ENCODE measurements around the gene ANGEL2. TPM values are rescaled to one million over a fixed set of nuclear protein-coding genes. Genes with fewer than 3 reads are reported as not detected.
"Not testable (repeated sequence)": the region's sequence is repeated elsewhere in the genome, so short reads cannot be mapped to it uniquely, and the experiment has no call there.

ANGEL2 gene
- total and polyA plus RNA-seq, 2 experiments from 2014 or later: 15.2 to 49.6 TPM

- TF ChIP-seq POLR2AphosphoS5 (IDR thresholded peaks at IDR 0.05; ENCODE audit: low read depth) (no peak; the same call in 1 of the 2 replicates), JUNB (IDR thresholded peaks at IDR 0.05; ENCODE audit: unreplicated experiment) (no peak), CTCF (conservative IDR thresholded peaks at IDR 0.05; ENCODE audit: low read depth in 2 of 2) (no peak), CREB1 (CRISPR knock-in tag; IDR thresholded peaks at IDR 0.05; ENCODE audit: low read depth) (no peak), ETS1 (IDR thresholded peaks at IDR 0.05) (no peak)
Observed at GRCh38 chr1:212994926-212995325, 20.7 kb downstream of the ANGEL2 start (continued).

- not testable (repeated sequence) for H3K4me3 Mint-ChIP-seq; H3K9me2 ChIP-seq (ENCODE audit: insufficient read depth); H3K27me3 Mint-ChIP-seq (ENCODE audit: insufficient read depth, low read depth, poor library complexity); H3K4me1 ChIP-seq (ENCODE audit: insufficient read depth); ATAC-seq; H3K4me3 ChIP-seq; H3K9me3 Mint-ChIP-seq; H2AFZ ChIP-seq; H3K27me3 ChIP-seq (ENCODE audit: insufficient read depth); H3K27ac ChIP-seq (ENCODE audit: low read depth); H3K4me2 ChIP-seq; H4K20me1 ChIP-seq (replicated peaks; ENCODE audit: insufficient read depth); H3K79me2 ChIP-seq (replicated peaks; ENCODE audit: insufficient read depth); DNase-seq (ENCODE audit: low spot score)
- Mint-ChIP-seq H3K4me1 (peaks cover 17% of the 10 kb centered on the region; the same call in 2 of the 3 replicates), H3K36me3 (ENCODE audit: low read depth) (peaks cover 63% of the 10 kb centered on the region), H3K27ac (peak overlapping the region; percentile 66; the same call in 1 of the 2 replicates)
- Histone ChIP-seq H3K36me3 (ENCODE audit: insufficient read depth) (peaks cover 43% of the 10 kb centered on the region), H3F3A (replicated peaks; ENCODE audit: low read depth) (peaks cover 26% of the 10 kb centered on the region)
Observed at GRCh38 chr1:212993960-212994359, 21.7 kb downstream of the ANGEL2 start.

- H3K4me3 Mint-ChIP-seq: no peak overlapping the region
- no peak for DNase-seq (ENCODE audit: low spot score)
- ATAC-seq: no peak
- peak overlapping the region; percentile 40 for H3K27ac ChIP-seq (ENCODE audit: low read depth)
- H3K27ac Mint-ChIP-seq: no peak overlapping the region
- H3K9me2 ChIP-seq (ENCODE audit: insufficient read depth): no peaks in the 10 kb centered on the region
- H4K20me1 ChIP-seq (replicated peaks; ENCODE audit: insufficient read depth): no peaks in the 10 kb centered on the region; the same call in 1 of the 2 replicates
- no peak overlapping the region for H3K4me3 ChIP-seq
- H2AFZ ChIP-seq: no peak overlapping the region
- peaks cover 56% of the 10 kb centered on the region for H3K36me3 ChIP-seq (ENCODE audit: insufficient read depth)
- no peaks in the 10 kb centered on the region for H3K9me3 Mint-ChIP-seq
- peaks cover 57% of the 10 kb centered on the region for H3F3A ChIP-seq (replicated peaks; ENCODE audit: low read depth)
- H3K4me1 Mint-ChIP-seq: peaks cover 26% of the 10 kb centered on the region
- no peaks in the 10 kb centered on the region for H3K27me3 ChIP-seq (ENCODE audit: insufficient read depth)
- peaks cover 72% of the 10 kb centered on the region for H3K36me3 Mint-ChIP-seq (ENCODE audit: low read depth)
- peaks cover 7% of the 10 kb centered on the region; the same call in 1 of the 2 replicates for H3K4me1 ChIP-seq (ENCODE audit: insufficient read depth)
- H3K27me3 Mint-ChIP-seq (ENCODE audit: insufficient read depth, low read depth, poor library complexity): peaks cover 11% of the 10 kb centered on the region
- H3K4me2 ChIP-seq: no peak overlapping the region
- no peaks in the 10 kb centered on the region for H3K79me2 ChIP-seq (replicated peaks; ENCODE audit: insufficient read depth)
- no peak for TF ChIP-seq STAT1 (IDR thresholded peaks at IDR 0.05; ENCODE audit: unreplicated experiment)
- TF ChIP-seq ETS1 (IDR thresholded peaks at IDR 0.05): no peak
- TF ChIP-seq ZNF462 (CRISPR knock-in tag; IDR thresholded peaks at IDR 0.05): no peak
- TF ChIP-seq NANOG (IDR thresholded peaks at IDR 0.05; ENCODE audit: borderline replicate concordance): no peak
- no peak for TF ChIP-seq JUNB (IDR thresholded peaks at IDR 0.05; ENCODE audit: unreplicated experiment)
- TF ChIP-seq EZH2 (IDR thresholded peaks at IDR 0.05; ENCODE audit: low read depth, unreplicated experiment): no peak
Observed at GRCh38 chr1:212990276-212990675, 25.4 kb downstream of the ANGEL2 start.
